IgD-negative memory B cell (primary cell): ENCODE measurements around the gene FAIM. TPM values are rescaled to one million over a fixed set of nuclear protein-coding genes. Genes with fewer than 3 reads are reported as not detected.
"Not testable (repeated sequence)": the region's sequence is repeated elsewhere in the genome, so short reads cannot be mapped to it uniquely, and the experiment has no call there.

Experiments
- H3K27ac Mint-ChIP-seq, 3 donors: one replicate each; pipeline ENCODE4 v1.8.0; 2020 to 2022; ENCODE audit warnings: mild to moderate bottlenecking in 3 of 3, mixed read lengths in 3 of 3, moderate library complexity in 1 of 3
- H3K27me3 Mint-ChIP-seq: one replicate; pipeline ENCODE4 v1.8.0; 2021; ENCODE audit warnings: mixed read lengths
- H3K36me3 Mint-ChIP-seq: one replicate; pipeline ENCODE4 v1.8.0; 2020; ENCODE audit warnings: mild to moderate bottlenecking, mixed read lengths
- H3K4me1 Mint-ChIP-seq, 3 donors: one replicate each; pipeline ENCODE4 v1.8.0; 2020 to 2022; ENCODE audit warnings: mixed read lengths in 3 of 3, mild to moderate bottlenecking in 1 of 3
- H3K4me3 Mint-ChIP-seq, 4 donors: one replicate each; pipeline ENCODE4 v1.8.0; 2020 to 2022; ENCODE audit warnings: mild to moderate bottlenecking in 4 of 4, mixed read lengths in 4 of 4, moderate library complexity in 3 of 4
- H3K9me3 Mint-ChIP-seq, 3 donors: one replicate each; pipeline ENCODE4 v1.8.0; 2020 to 2021; ENCODE audit warnings: mixed read lengths in 3 of 3, mild to moderate bottlenecking in 1 of 3
- polyA plus RNA-seq: library from polyadenylated mRNA; unstranded; fragments of 300-500 nt; fragmentation: Illumina TruSeq; gene quantifications from one replicate; pipeline ENCODE4 v1.2.3, GENCODE V29; 2021

The FAIM gene
- polyA plus RNA-seq, 1 donor from 2014 or later: 14.3 TPM

DNA sequence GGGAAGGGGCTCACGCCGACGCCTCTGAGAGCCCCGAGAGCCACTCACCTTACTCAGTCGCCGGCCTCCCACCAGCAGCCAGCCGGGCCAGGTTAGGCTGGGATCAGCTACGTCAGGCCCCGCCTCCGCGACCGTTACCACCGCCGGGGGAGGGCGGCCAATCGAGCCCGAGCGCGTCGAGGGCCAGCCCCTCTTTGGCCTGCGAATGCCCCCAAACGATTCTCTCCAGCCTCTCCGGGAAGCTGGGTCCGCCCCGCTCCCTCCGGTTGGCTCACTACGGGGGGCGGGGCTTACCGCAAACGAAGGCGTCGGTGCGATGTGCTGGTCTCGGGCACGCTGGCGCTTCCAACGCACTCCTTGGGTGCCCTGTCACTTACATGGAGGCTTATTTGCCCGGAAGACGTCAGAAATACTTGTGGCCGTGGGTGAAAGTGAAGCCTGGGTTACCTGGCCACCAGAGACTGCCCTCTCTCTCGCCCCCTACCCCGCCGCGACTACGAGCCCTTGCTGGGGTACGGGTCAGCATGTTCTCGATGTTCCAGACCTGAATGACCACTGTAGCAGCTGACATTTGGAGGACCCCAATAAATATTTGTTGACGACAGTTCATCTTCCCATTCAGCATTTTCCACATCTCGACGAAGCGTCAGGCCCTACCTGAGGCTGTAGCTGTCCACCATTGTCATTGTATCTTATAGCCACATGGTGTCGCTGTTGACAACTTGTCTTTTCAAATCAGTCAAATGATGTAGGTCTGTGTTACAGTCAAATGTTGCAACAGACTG, 14.2 kb upstream of the FAIM start, which contains the start of gene CEP70:
TSS of gene CEP70 (minus strand) at position 111 of the 785 bp plus-strand sequence. CDS start 21,333 bp downstream, outside the sequence.
- no peaks in the 10 kb centered on the region for H3K9me3 Mint-ChIP-seq
- H3K27ac Mint-ChIP-seq: peak within 1 kb of the TSS; percentile 57 to 96 (median 81)

DNA sequence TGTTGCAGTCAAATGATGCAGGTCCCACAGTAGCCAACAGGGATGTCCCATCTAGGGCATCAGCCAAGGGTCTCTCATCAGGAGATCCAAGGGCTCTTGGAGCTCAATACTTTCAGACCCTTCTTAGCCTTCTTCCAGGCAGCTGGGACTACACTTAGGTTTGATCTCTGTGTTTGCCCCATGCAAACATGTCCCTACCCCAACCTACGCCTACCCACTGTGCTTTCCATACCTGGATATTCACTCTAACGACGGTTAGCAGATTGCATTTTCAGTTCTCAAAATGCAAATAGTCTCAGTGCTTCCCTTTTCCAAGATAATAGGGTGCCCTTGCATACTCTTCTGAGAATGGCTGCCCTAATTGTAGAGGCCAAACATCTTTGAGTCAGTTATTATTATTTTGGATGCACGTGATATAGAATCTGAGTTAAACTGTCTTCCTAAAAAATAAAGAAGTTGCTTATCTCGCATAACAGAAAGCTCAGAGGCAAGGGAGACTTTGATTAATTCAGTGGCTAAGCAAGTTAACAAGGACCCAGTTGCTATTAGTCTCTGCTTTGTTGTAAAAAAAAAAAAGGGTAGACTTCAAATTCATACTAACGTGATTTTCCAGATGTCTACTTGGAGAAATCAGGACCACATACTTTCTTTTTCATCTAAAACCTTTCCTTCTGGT, 13.5 kb upstream of the FAIM start:
- H3K27me3 Mint-ChIP-seq: no peaks in the 10 kb centered on the region
- peak overlapping the region; percentile 57 to 96 (median 81) for H3K27ac Mint-ChIP-seq
- H3K4me1 Mint-ChIP-seq: peaks cover 3 to 11% (median 10%) of the 10 kb centered on the region in 3 donors
- H3K36me3 Mint-ChIP-seq: no peaks in the 10 kb centered on the region
- H3K9me3 Mint-ChIP-seq: no peaks in the 10 kb centered on the region
- H3K4me3 Mint-ChIP-seq: peak overlapping the region; percentile 90 to 96 (median 95)

More for the DNA sequence above, 14.2 kb upstream of the FAIM start, which contains the start of gene CEP70:
- no peaks in the 10 kb centered on the region for H3K36me3 Mint-ChIP-seq
- H3K4me3 Mint-ChIP-seq: peak within 1 kb of the TSS; percentile 90 to 96 (median 95)
- H3K4me1 Mint-ChIP-seq: peaks cover 3 to 11% (median 10%) of the 10 kb centered on the region in 3 donors
- no peaks in the 10 kb centered on the region for H3K27me3 Mint-ChIP-seq

DNA sequence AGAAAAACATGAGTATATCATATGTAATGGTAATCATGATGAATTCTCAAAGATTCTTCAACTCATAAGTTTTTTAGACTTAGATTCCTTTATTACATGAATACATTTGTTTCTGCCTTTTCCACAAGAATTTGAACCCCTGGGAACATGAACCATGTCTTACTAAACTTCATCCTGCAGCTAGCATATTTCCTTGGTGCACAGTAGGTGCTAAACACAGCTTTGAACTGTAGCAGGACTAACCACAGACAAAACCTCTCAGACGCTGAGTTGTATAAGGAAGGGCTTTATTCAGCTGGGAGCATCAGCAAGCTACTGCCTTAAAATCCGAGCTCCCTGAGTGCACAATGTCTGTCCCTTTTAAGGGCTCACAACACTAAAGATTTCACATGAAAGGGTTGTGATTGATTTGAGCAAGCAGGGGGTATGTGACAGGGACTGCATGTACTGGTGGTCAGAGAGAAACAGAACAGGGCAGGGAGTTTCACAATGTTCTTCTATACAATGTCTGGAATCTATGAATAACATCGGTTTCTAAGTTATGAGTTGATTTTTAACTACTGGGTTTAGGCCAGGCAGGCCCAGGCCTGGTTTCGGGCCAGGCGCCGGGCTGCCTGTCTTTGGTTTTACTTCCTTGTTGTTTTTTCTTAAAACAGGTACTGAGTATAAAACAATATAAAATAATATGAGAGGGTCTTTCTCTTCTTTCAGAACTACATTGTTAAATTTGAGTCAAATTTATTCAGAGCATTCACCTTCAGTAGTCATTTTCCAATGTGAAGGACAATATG, 11.2 kb upstream of the FAIM start:
- not testable (repeated sequence) for H3K27ac Mint-ChIP-seq, H3K4me3 Mint-ChIP-seq, H3K27me3 Mint-ChIP-seq, H3K9me3 Mint-ChIP-seq, H3K4me1 Mint-ChIP-seq, H3K36me3 Mint-ChIP-seq

DNA sequence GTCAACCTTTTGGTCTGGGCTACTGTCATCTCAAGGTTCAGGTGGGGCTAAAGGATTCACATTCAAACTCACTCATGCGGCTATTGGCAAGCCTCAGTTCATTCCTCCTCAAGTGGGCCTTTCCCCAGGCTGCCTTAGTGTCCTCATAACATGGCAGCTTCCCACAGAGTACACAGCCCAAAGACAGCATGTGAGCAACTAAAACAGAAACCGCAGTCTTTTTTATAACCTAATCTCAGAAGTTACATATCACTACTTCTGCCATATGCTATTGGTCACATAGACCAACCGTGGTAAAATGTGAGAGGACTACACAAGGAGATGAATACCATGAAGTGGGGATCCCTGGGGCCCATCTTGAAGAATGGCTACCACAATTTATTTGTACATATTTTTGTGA, 10.0 kb upstream of the FAIM start:
- H3K9me3 Mint-ChIP-seq: peaks cover 0 to 3% (median 0%) of the 10 kb centered on the region in 3 donors
- no peaks in the 10 kb centered on the region for H3K27me3 Mint-ChIP-seq
- no peak overlapping the region for H3K27ac Mint-ChIP-seq
- H3K4me3 Mint-ChIP-seq: no peak overlapping the region
- H3K4me1 Mint-ChIP-seq: peaks cover 2 to 7% (median 2%) of the 10 kb centered on the region in 3 donors
- peaks cover 6% of the 10 kb centered on the region for H3K36me3 Mint-ChIP-seq

DNA sequence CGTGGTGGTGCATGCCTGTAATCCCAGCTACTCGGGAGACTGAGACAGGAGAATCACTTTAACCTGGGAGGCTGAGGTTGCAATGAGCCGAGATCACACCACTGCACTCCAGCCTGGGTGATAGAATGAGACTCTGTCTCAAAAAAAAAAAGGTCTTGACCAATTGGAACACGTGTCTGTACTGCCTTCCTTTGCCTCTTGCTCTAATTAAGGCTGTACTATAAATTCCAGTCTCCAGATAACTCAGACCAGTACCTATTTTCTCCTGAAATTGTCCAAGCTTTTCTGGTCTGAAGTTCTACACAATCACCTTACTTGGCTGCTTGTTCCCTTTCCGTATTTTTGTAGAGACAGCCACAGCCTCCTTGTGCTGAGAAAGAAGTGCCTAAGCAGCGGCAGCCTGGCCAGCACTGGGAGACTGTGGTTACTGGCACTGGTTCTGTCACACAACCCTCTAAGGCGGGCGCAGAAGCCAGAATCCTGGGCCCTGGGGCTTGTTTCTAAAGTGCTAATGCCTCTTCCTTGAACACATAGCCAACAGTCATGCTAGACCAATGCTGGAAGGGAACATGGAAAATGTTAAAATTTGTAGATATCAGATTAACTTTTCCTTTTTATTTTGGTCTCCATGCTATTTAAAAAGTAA, 8.3 kb upstream of the FAIM start:
- H3K27ac Mint-ChIP-seq: no peak overlapping the region
- peaks cover 0 to 4% (median 0%) of the 10 kb centered on the region in 3 donors for H3K9me3 Mint-ChIP-seq
- H3K4me3 Mint-ChIP-seq: no peak overlapping the region
- no peaks in the 10 kb centered on the region for H3K27me3 Mint-ChIP-seq
- H3K36me3 Mint-ChIP-seq: peaks cover 6% of the 10 kb centered on the region
- H3K4me1 Mint-ChIP-seq: no peaks in the 10 kb centered on the region

DNA sequence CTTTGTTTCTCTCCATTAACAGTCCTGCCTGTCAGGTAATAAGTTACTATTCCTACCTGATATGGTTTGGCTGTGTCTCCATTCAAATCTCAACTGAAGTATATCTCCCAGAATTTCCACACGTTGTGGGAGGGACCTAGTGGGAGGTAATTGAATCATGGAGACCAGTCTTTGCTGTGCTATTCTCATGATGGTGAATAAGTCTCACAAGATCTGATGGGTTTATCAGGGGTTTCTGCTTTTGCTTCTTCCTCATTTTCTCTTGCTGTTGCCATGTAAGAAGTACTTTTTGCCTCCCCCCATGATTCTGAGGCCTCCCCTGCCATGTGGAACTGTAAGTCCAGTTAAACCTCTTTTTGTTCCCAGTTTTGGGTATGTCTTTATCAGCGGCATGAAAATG, 6.9 kb upstream of the FAIM start:
- not testable (repeated sequence) for H3K36me3 Mint-ChIP-seq, H3K4me1 Mint-ChIP-seq, H3K27ac Mint-ChIP-seq, H3K4me3 Mint-ChIP-seq, H3K27me3 Mint-ChIP-seq, H3K9me3 Mint-ChIP-seq

DNA sequence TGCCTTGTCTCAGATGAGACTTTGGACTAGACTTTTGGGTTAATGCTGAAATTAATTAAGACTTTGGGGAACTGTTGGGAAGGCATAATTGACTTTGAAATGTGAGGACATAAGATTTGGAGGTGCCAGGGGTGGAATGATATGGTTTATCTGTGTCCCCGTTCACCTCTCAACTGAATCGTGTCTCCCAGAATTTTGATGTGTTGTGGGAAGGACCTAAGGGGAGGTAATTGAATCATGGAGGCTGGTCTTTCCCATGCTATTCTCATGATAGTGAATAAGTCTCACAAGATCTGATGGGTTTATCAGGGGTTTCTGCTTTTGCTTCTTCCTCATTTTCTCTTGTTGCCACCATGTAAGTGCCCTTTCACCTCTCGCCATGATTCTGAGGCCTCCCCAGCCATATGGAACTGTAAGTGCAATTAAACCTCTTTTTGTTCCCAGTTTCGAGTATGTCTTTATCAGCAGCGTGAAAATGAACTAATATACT, 4.4 kb upstream of the FAIM start:
- not testable (repeated sequence) for H3K36me3 Mint-ChIP-seq, H3K27me3 Mint-ChIP-seq, H3K4me1 Mint-ChIP-seq, H3K9me3 Mint-ChIP-seq
- H3K27ac Mint-ChIP-seq: peak overlapping the region in 2 of 3 donors; percentile 43 to 51
- peak overlapping the region in 1 of 4 donors; percentile 64 for H3K4me3 Mint-ChIP-seq

DNA sequence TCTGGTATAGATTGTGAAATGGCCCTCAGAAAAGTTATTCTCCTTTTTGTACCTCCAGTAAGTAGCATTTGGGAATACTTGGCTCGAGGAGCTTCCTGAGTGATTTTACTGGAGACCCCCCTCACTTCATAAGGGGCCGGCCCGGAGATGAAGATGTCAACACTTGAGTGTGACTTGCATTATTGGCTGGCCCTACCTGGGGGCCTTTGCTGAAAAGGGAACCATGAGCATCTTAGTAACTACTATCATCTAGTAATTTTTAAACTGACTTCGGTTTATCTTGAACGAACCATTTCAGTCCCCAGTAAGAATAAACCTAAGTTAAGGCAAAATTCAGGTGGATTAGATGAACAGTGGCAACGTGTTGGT, 1.3 kb downstream of the FAIM start:
- H3K27ac Mint-ChIP-seq: peak overlapping the region; percentile 85 to 99 (median 94)
- peak overlapping the region; percentile 81 to 97 (median 92) for H3K4me3 Mint-ChIP-seq
- peaks cover 12 to 23% (median 13%) of the 10 kb centered on the region in 3 donors for H3K4me1 Mint-ChIP-seq
- no peaks in the 10 kb centered on the region for H3K27me3 Mint-ChIP-seq
- no peaks in the 10 kb centered on the region for H3K36me3 Mint-ChIP-seq
- H3K9me3 Mint-ChIP-seq: no peaks in the 10 kb centered on the region

DNA sequence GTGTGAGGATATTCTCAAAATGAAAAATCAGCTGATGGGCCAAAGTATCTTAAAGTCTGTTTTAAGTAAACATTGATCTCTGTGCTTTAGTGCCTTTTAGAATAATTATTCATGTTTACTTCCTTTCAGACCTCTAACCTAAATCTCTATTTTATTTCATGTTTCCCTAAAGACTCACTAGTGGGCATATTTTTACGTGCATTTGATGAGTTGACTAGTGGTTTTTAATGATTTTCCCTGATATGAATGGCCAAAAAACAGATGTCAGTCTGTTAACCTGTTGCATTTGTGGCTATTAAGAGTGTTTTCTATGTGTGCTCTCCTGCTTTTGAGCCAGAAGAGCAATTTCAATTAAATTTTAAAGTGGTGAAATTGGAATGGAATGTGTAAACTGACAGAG, 6.9 kb downstream of the FAIM start:
- Mint-ChIP-seq H3K27ac (no peak overlapping the region), H3K4me3 (no peak overlapping the region), H3K4me1 (peaks cover 3 to 9% (median 3%) of the 10 kb centered on the region in 3 donors), H3K27me3 (no peaks in the 10 kb centered on the region), H3K9me3 (no peaks in the 10 kb centered on the region), H3K36me3 (no peaks in the 10 kb centered on the region)

DNA sequence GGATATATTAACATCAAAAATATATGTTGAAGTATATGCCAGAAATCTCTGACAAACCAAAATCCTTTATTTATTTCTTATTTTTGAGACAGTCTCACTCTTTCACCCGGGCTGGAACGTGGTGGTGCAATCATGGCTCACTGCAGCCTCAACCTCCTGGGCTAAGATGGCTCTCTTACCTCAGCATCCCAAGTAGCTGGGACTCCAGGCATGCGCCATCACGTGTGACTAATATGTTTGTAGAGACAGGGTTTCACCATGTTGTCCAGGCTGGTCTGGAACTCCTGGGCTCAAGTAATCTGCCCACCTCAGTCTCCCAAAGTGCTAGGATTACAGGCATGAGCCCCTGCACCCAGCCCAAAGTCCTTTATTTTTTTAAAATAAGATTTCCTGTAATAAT, 11.9 kb downstream of the FAIM start:
- Mint-ChIP-seq H3K27ac (no peak overlapping the region), H3K27me3 (no peaks in the 10 kb centered on the region), H3K9me3 (no peaks in the 10 kb centered on the region), H3K4me1 (peaks cover 0 to 1% (median 0%) of the 10 kb centered on the region in 3 donors), H3K4me3 (no peak overlapping the region), H3K36me3 (peaks cover 6% of the 10 kb centered on the region)

DNA sequence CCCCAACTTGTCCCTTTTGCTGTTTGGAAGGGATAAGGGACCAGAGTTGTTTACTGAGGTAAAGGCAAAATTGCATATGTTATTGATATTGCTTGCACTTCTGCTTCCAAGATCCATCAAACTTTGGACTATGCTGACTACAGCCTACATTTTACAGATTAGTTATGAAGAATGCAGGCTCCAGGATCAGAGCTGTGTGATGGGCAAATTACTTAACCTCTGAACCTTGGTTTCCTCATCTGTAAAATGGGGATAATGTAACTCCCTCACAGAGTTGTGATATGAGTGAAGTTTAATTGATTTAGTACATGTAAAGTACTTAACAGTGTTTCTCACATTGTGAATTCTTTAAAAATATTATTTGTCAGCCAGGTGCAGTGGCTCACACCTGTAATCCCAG, 15.9 kb downstream of the FAIM start:
- H3K9me3 Mint-ChIP-seq: no peaks in the 10 kb centered on the region
- H3K27me3 Mint-ChIP-seq: no peaks in the 10 kb centered on the region
- H3K4me3 Mint-ChIP-seq: no peak overlapping the region
- H3K27ac Mint-ChIP-seq: no peak overlapping the region
- no peaks in the 10 kb centered on the region for H3K4me1 Mint-ChIP-seq
- H3K36me3 Mint-ChIP-seq: peaks cover 6% of the 10 kb centered on the region

DNA sequence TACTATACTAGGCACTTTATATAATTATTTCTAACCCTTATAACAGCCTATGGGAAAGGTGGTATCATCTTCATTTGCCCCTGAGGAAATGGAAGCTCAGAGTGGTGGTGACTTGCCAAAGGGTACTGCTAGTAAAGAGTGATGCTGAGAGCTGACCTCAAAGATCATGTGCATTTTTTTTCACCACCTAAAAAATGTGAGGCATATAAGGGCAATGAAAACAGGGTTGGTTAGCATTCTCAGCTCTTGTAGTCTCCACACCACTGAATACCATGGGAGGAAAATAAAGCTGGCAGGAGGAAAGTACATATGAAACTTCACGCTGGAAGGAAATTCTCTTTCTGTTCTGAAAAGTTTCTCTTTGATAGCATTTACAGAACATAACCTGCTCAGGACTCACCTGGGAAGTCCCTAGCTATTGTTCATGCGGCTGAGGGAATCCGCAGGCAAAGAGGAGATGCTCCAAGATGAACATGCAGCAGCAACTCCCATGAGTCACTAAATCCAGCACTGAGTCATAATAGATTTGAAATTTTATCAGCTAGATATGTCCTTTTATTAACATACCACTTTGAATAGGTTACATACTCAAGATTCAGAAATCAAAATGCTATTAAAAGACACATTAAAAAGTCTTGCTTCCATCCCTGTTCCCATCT, 17.3 kb downstream of the FAIM start:
- peaks cover 11% of the 10 kb centered on the region for H3K36me3 Mint-ChIP-seq

DNA sequence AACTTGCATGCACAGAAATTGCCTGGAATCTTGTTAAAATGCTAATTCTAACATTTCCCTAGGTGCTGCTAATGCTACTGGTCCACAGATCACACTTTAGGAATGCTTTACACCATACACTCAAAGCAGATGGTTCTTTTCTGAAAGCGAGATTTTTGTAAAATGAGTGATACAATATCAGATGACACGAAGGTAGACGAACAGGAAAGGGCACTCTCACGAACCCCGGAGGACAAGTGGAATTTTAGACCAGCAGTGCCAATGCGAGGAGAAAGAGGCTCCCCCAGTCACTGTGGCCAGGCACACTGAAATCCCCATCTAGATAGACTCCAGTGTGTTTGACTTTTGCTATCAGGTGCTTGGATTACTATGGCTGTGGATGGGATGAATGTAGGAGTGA, 21.0 kb downstream of the FAIM start:
- H3K4me1 Mint-ChIP-seq: peaks cover 0 to 1% (median 0%) of the 10 kb centered on the region in 3 donors
- H3K4me3 Mint-ChIP-seq: no peak overlapping the region
- no peaks in the 10 kb centered on the region for H3K9me3 Mint-ChIP-seq
- no peak overlapping the region for H3K27ac Mint-ChIP-seq
- peaks cover 15% of the 10 kb centered on the region for H3K36me3 Mint-ChIP-seq
- no peaks in the 10 kb centered on the region for H3K27me3 Mint-ChIP-seq

More for the DNA sequence above, 17.3 kb downstream of the FAIM start:
- Mint-ChIP-seq H3K27me3 (no peaks in the 10 kb centered on the region), H3K9me3 (no peaks in the 10 kb centered on the region), H3K4me1 (no peaks in the 10 kb centered on the region), H3K27ac (no peak overlapping the region), H3K4me3 (no peak overlapping the region)

DNA sequence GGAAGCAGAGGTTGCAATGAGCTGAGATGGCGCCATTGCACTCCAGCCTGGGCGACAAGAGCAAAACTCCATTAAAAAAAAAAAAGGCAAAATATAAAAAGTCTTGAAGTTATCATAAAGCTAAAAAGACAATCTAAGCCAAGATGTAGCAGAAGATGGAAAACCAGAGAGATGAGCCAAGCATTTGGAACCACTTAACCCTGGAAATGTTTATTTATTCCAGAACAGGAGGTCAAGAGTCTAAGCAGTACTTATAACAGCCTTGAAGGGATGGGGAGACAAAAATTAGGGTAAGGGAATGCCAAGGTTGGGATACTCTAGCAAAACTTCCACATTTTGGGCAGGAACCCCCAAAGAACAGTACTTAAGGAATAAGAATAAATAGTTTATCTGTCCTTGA, 30.1 kb downstream of the FAIM start:
- Mint-ChIP-seq H3K9me3 (peaks cover 0 to 23% (median 15%) of the 10 kb centered on the region in 3 donors), H3K4me1 (peaks cover 0 to 3% (median 0%) of the 10 kb centered on the region in 3 donors), H3K27ac (no peak overlapping the region), H3K4me3 (no peak overlapping the region), H3K36me3 (peaks cover 15% of the 10 kb centered on the region), H3K27me3 (no peaks in the 10 kb centered on the region)
